ENCODE measurements around the gene TPSAB1.

TPSAB1 gene

DNA sequence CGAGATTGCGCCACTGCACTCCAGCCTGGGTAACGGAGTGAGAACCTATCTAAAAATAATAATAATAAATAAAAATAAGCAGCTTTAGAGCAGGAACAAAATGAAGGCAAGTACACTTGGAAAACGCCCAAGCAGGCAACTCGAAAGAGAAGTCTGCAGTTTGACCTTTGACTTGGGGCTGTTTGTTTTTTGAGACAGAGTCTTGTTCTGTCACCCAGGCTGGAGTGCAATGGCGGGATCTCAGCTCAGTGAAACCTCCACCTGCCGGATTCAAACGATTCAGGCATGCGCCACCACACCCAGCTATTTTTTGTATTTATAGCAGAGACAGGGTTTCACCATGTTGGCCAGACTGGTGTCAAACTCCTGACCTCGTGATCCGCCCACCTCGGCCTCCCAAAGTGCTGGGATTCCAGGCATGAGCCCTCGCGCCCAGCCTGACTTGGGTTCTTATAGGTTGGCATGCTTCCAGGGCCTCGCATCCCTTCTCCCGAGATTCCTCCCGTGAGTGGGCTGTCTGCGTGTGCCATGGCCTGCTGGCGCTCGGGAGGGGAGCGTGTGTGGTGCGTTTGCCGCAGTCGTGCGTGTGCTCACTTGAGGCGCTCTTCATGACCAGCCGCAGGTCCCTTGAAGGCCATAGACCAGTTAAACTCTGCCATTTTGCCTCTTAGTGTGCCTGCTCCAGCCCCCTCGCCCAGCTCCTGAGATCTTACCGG is 50.5 kb downstream of the TPSAB1 start:
- H3K27ac ChIP-seq (replicated peaks): no peak overlapping the region
- peaks cover 34% of the 10 kb centered on the region for H3K27me3 ChIP-seq (ENCODE audit: insufficient read depth, poor library complexity, severe bottlenecking)
- no peak overlapping the region for H3K4me3 ChIP-seq (replicated peaks; ENCODE audit: insufficient read depth, low read length)
- no peak for DNase-seq (ENCODE audit: low read depth in 1 of 2, low spot score in 1 of 2)
- TF ChIP-seq CTCF (IDR thresholded peaks at IDR 0.05; ENCODE audit: insufficient read depth, low read length): no peak
- TF ChIP-seq GABPA (IDR thresholded peaks at IDR 0.05; ENCODE audit: low read depth): no peak
- TF ChIP-seq REST (IDR thresholded peaks at IDR 0.05; ENCODE audit: insufficient replicate concordance, low read depth): no peak
- no peak for TF ChIP-seq SPI1 (IDR thresholded peaks at IDR 0.05; ENCODE audit: borderline replicate concordance, low read depth)
- no peak for TF ChIP-seq POLR2AphosphoS5 (IDR thresholded peaks at IDR 0.05; ENCODE audit: low read depth)

- no peak overlapping the region for H3K4me3 ChIP-seq (replicated peaks; ENCODE audit: insufficient read depth, low read length)
- H3K27ac ChIP-seq (replicated peaks): no peak overlapping the region
- TF ChIP-seq REST (IDR thresholded peaks at IDR 0.05; ENCODE audit: insufficient replicate concordance, low read depth) (no peak), CTCF (IDR thresholded peaks at IDR 0.05; ENCODE audit: insufficient read depth, low read length) (no peak), POLR2AphosphoS5 (IDR thresholded peaks at IDR 0.05; ENCODE audit: low read depth) (no peak), SPI1 (IDR thresholded peaks at IDR 0.05; ENCODE audit: borderline replicate concordance, low read depth) (no peak), GABPA (IDR thresholded peaks at IDR 0.05; ENCODE audit: low read depth) (no peak)
- peaks cover 29% of the 10 kb centered on the region for H3K27me3 ChIP-seq (ENCODE audit: insufficient read depth, poor library complexity, severe bottlenecking)
- no peak for DNase-seq (ENCODE audit: low read depth in 1 of 2, low spot score in 1 of 2)
Observed at GRCh38 chr16:1291576-1291974, 51.1 kb downstream of the TPSAB1 start.

Measured in HL-60 (cell line).